Nephron progenitor cell (in vitro differentiated cells): ENCODE data around the gene JTB.
A peak's percentile ranks its signal among the peaks of the same experiment; 100 is the strongest.
"Not testable (repeated sequence)": the region's sequence is repeated elsewhere in the genome, so short reads cannot be mapped to it uniquely, and the experiment has no call there.

Experiments
- DNase-seq: peaks from one replicate; pipeline ENCODE4 v3.0.0; 2021
- H3K27ac Mint-ChIP-seq: 2 replicates; pipeline ENCODE4 v1.8.0; 2021; ENCODE audit warnings: mild to moderate bottlenecking, moderate library complexity, mixed read lengths
- H3K27me3 Mint-ChIP-seq: 2 replicates; pipeline ENCODE4 v1.8.0; 2021; ENCODE audit warnings: mild to moderate bottlenecking, low read depth, mixed read lengths; ENCODE audit not compliant: poor library complexity
- H3K36me3 Mint-ChIP-seq: 2 replicates; pipeline ENCODE4 v1.8.0; 2021; ENCODE audit warnings: low read depth, mixed read lengths
- H3K4me1 Mint-ChIP-seq: 2 replicates; pipeline ENCODE4 v1.8.0; 2021; ENCODE audit warnings: mixed read lengths
- H3K4me3 Mint-ChIP-seq: 2 replicates; pipeline ENCODE4 v1.8.0; 2021; ENCODE audit warnings: mild to moderate bottlenecking, moderate library complexity, mixed read lengths
- H3K9me3 Mint-ChIP-seq: 2 replicates; pipeline ENCODE4 v1.8.0; 2021; ENCODE audit warnings: mild to moderate bottlenecking, moderate library complexity, mixed read lengths
- TF ChIP-seq, protein P1 (sequence below): fragments of 200-600 bp; sonication (generic); IDR thresholded peaks from 2 replicates; pipeline ENCODE4 v1.5.0; 2021; ENCODE audit warnings: antibody characterized with exemption

JTB gene

DNA sequence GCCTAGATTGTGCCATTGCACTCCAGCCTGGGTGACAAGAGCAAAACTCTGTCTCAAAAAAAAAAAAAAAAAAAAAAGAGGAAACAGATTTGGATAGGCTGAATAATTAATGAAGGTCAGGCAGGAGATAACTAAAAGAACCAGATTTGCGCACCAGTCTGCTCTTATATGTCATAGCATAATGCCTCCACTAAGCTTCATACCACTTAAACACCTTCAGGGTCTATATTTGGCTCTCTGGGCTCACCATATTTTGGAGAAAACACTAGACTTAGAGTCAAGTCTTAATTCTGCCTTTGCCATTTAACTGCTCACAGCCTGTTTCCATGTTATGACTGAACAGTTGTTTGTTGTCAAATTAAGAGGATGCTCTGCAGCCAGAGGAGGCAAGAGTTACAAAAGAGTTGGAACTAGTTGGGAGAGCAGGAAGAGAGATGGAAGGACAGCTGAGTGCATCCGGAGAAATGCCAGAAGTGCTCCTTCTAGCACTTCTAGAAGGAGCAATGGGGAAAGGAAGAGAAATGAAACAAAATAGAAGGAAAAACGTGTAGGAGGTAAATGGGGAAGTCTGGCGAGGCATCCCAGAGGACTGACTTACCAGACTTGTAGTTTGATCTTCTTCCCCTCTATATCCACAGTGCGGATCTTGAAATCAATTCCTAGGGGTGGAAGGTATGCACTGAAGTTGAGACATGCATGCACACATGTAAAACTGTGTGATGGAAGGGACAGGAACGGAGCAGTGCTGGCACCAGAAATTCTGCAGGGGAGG is 6.8 kb upstream of the JTB start:
- H3K27me3 Mint-ChIP-seq = no peaks in the 10 kb centered on the region
- peaks cover 34% of the 10 kb centered on the region for H3K36me3 Mint-ChIP-seq
- TF ChIP-seq, protein P1, sequence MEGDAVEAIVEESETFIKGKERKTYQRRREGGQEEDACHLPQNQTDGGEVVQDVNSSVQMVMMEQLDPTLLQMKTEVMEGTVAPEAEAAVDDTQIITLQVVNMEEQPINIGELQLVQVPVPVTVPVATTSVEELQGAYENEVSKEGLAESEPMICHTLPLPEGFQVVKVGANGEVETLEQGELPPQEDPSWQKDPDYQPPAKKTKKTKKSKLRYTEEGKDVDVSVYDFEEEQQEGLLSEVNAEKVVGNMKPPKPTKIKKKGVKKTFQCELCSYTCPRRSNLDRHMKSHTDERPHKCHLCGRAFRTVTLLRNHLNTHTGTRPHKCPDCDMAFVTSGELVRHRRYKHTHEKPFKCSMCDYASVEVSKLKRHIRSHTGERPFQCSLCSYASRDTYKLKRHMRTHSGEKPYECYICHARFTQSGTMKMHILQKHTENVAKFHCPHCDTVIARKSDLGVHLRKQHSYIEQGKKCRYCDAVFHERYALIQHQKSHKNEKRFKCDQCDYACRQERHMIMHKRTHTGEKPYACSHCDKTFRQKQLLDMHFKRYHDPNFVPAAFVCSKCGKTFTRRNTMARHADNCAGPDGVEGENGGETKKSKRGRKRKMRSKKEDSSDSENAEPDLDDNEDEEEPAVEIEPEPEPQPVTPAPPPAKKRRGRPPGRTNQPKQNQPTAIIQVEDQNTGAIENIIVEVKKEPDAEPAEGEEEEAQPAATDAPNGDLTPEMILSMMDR = no peak
- H3K4me3 Mint-ChIP-seq = peak overlapping the region; percentile 97
- peaks cover 28% of the 10 kb centered on the region for H3K4me1 Mint-ChIP-seq
- H3K9me3 Mint-ChIP-seq = no peaks in the 10 kb centered on the region
- DNase-seq = no peak
- H3K27ac Mint-ChIP-seq = no peak overlapping the region

DNA sequence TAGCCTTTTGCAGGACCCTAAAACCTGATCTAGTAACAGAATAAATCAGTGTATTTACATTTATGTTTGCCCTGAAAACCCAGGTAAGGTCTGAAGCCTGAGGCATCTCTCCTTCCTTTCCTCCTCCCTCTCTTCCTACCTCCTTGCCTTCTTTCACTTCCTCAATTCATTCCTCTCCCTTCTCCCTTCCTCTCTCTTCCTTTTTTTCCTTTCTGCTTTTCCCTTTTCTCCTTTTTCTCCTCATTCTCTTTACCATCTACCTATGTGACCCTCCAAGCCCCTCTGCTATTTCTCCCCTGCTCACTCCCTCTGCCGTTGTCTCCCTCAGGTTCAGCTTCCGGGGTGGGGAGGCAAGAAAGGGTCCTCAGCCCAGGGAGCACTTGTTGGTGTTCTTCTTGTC is 4.3 kb upstream of the JTB start:
- Mint-ChIP-seq H3K4me1 (peaks cover 41% of the 10 kb centered on the region), H3K36me3 (peaks cover 42% of the 10 kb centered on the region)
- not testable (repeated sequence) for H3K27ac Mint-ChIP-seq, DNase-seq, H3K4me3 Mint-ChIP-seq, H3K9me3 Mint-ChIP-seq, H3K27me3 Mint-ChIP-seq

DNA sequence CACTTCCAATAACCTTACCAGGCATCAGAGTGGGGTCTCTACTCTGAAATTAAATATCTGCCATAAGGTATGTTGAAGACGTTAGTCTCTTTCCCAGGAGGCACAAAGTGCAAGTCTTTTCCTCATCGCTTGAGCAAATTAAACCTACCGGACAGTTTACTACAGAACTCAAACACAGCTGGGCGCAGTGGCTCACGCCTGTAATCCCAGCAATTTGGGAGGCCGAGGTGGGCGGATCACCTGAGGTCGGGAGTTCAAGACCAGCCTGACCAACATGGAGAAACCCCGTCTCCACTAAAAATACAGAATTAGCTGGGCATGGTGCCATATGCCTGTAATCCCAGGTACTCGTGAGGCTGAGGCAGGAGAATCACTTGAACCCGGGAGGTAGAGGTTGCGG is 1.6 kb upstream of the JTB start:
- H3K27ac Mint-ChIP-seq, DNase-seq, H3K27me3 Mint-ChIP-seq, H3K9me3 Mint-ChIP-seq: not testable (repeated sequence)
- Mint-ChIP-seq H3K4me1 (peaks cover 31% of the 10 kb centered on the region), H3K4me3 (peak overlapping the region; percentile 95), H3K36me3 (peaks cover 58% of the 10 kb centered on the region)

DNA sequence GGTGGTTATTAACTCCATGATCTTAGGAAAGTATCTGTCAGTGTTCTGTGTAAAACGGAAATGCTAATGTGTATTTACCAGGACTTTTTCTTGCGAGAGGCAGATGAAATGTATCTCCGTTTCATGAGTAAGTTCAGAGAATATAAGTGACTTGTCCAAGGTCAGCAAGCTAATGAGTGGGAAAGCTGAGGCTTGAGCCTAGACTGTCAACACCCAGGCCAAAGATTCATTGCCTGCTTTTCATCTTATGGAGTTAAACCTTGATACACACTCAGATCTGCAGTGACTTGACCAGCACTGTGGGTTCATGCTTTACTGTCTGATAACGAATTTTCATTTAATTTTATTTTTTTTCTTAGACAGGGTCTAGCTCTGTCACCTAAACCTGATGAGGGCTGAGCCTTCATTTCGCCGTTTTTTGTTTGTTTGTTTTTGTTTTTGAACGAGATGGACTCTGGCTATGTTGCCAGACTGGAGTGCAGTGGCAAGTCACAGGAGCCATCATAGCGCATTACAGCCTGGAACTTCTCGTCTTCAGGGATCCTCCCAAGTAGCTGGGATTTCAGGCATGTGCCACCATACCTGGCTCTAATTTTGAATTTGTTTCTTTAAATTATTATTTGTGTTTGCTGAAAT is 918 bp upstream of the JTB start:
- H3K4me3 Mint-ChIP-seq = peak overlapping the region; percentile 95
- H3K9me3 Mint-ChIP-seq = no peaks in the 10 kb centered on the region
- no peak for DNase-seq
- peaks cover 59% of the 10 kb centered on the region for H3K36me3 Mint-ChIP-seq
- peaks cover 3% of the 10 kb centered on the region for H3K27me3 Mint-ChIP-seq
- no peak overlapping the region for H3K27ac Mint-ChIP-seq
- TF ChIP-seq, protein P1 = no peak
- H3K4me1 Mint-ChIP-seq = peaks cover 31% of the 10 kb centered on the region

DNA sequence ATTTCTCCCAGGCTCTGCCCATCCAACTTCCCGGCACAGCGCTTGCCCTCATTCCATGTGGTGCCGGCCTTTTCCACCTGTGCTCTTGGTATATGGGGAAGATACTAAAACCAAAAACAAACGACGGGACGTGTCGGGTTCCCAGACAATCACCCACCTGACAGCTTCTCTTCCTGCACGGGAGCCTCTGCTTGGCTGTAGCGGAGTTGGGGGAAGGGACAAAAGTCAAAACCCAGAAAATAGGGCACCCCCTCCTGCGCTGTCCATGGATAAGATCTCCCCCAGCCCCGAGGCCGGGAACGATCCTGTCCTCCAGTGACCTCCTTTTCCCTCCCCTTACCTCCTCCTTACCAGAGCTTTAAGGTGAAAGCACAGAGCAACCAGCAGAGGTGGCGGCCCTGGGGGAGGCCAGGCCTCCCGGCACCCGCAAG is 640 bp downstream of the JTB start:
- Mint-ChIP-seq H3K36me3 (peaks cover 47% of the 10 kb centered on the region), H3K27me3 (peaks cover 3% of the 10 kb centered on the region), H3K27ac (peak overlapping the region; percentile 69), H3K4me1 (peaks cover 31% of the 10 kb centered on the region), H3K9me3 (no peaks in the 10 kb centered on the region), H3K4me3 (peak overlapping the region; percentile 95)
- TF ChIP-seq, protein P1 = no peak
- no peak for DNase-seq

DNA sequence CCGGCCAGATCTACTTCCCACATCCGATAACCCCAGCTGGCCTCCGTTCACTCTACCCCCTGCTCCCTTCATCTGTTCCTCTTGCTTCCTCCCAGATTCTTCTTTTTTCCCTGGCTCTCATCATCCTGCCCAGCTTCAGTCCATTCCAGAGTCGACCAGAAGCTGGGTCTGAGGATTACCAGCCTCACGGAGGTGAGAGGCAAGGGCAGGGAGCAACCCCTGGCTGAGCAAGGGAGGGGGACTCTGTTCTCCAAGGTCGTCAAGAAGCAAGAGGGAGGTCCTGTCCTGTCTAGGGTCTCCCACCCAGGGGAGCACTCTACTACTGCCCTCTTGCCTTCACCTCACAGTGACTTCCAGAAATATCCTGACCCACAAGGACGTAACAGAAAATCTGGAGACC is 3.9 kb downstream of the JTB start:
- TF ChIP-seq, protein P1 = no peak
- no peak for DNase-seq
- H3K36me3 Mint-ChIP-seq = peaks cover 25% of the 10 kb centered on the region
- H3K9me3 Mint-ChIP-seq = no peaks in the 10 kb centered on the region
- H3K27me3 Mint-ChIP-seq = peaks cover 3% of the 10 kb centered on the region
- H3K27ac Mint-ChIP-seq = no peak overlapping the region
- peaks cover 34% of the 10 kb centered on the region for H3K4me1 Mint-ChIP-seq
- H3K4me3 Mint-ChIP-seq = no peak overlapping the region

DNA sequence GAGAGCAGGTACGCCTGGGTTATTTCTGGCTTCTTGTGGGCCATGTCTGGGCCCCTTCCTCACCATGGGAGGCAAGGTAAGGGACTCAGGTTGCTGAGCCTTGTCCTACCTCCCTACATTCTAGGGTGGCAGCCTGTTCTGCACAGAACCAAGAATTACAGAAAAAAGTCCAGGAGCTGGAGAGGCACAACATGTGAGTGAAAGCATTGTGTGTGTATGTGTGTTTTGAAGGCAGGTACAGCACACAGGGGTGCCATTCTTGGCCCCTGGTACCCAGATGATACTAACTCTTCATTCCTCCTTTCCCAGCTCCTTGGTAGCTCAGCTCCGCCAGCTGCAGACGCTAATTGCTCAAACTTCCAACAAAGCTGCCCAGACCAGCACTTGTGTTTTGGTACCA is 4.4 kb downstream of the JTB start:
- no peak overlapping the region for H3K27ac Mint-ChIP-seq
- peaks cover 25% of the 10 kb centered on the region for H3K36me3 Mint-ChIP-seq
- TF ChIP-seq, protein P1 = no peak
- peaks cover 3% of the 10 kb centered on the region for H3K27me3 Mint-ChIP-seq
- H3K4me1 Mint-ChIP-seq = peaks cover 34% of the 10 kb centered on the region
- no peak overlapping the region for H3K4me3 Mint-ChIP-seq
- no peaks in the 10 kb centered on the region for H3K9me3 Mint-ChIP-seq
- DNase-seq = no peak
